OCI-LY1 (cell line): ENCODE results near the gene C11orf65.

Experiments
- H2AFZ ChIP-seq: fragments of 200-600 bp; sonication (generic), shearing (Covaris generic); 2 replicates; pipeline ENCODE4 v1.6.0; 2014; ENCODE audit warnings: antibody characterized with exemption, mild to moderate bottlenecking, low read length
- H3F3A ChIP-seq: fragments of 200-600 bp; sonication (generic), shearing (Covaris generic); 2 replicates; pipeline ENCODE4 v1.6.0; 2014; ENCODE audit warnings: mild to moderate bottlenecking, antibody characterized with exemption, low read length, moderate library complexity; ENCODE audit not compliant: insufficient read depth
- H3K27ac ChIP-seq: fragments of 200-600 bp; sonication (generic); 2 replicates; pipeline ENCODE4 v1.5.1; 2014; ENCODE audit warnings: low read length, mixed run types, mild to moderate bottlenecking, low read depth; ENCODE audit not compliant: poor library complexity, severe bottlenecking
- H3K27me3 ChIP-seq: fragments of 200-600 bp; sonication (generic); 2 replicates; pipeline ENCODE4 v1.6.0; 2014; ENCODE audit warnings: antibody characterized with exemption, mild to moderate bottlenecking, low read length, moderate library complexity; ENCODE audit not compliant: insufficient read depth
- H3K36me3 ChIP-seq: fragments of 200-600 bp; sonication (generic); 2 replicates; pipeline ENCODE4 v1.6.1; 2014; ENCODE audit warnings: mild to moderate bottlenecking, antibody characterized with exemption, low read length, moderate library complexity, mixed read lengths; ENCODE audit not compliant: insufficient read depth
- H3K4me1 ChIP-seq: fragments of 200-600 bp; sonication (generic); 2 replicates; pipeline ENCODE4 v1.5.1; 2014; ENCODE audit warnings: mild to moderate bottlenecking, low read length, moderate library complexity; ENCODE audit not compliant: insufficient read depth, severe bottlenecking
- H3K4me2 ChIP-seq: fragments of 200-600 bp; sonication (generic), shearing (Covaris generic); 2 replicates; pipeline ENCODE4 v1.6.1; 2014; ENCODE audit warnings: low read length
- H3K4me3 ChIP-seq: fragments of 200-600 bp; sonication (generic); 2 replicates; pipeline ENCODE4 v1.5.1; 2014; ENCODE audit warnings: low read length, low read depth, mild to moderate bottlenecking, mixed read lengths; ENCODE audit not compliant: poor library complexity, severe bottlenecking
- H3K79me2 ChIP-seq: fragments of 200-600 bp; shearing (Covaris generic); 2 replicates; pipeline ENCODE4 v1.6.1; 2016; ENCODE audit warnings: mixed run types, low read length, mixed read lengths; ENCODE audit not compliant: insufficient read depth
- H3K9ac ChIP-seq: fragments of 200-600 bp; sonication (generic), shearing (Covaris generic); 2 replicates; pipeline ENCODE4 v1.6.1; 2014; ENCODE audit warnings: mild to moderate bottlenecking, low read length, mixed read lengths
- H3K9me2 ChIP-seq: fragments of 200-600 bp; sonication (generic), shearing (Covaris generic); 2 replicates; pipeline ENCODE4 v1.6.1; 2014; ENCODE audit warnings: low read depth, mild to moderate bottlenecking, low read length, mixed read lengths
- H3K9me3 ChIP-seq: fragments of 200-600 bp; shearing (Covaris generic); 2 replicates; pipeline ENCODE4 v1.6.1; 2014; ENCODE audit warnings: low read length, mixed read lengths
- H4K20me1 ChIP-seq: fragments of 200-600 bp; sonication (generic), shearing (Covaris generic); 2 replicates; pipeline ENCODE4 v1.6.0; 2016; ENCODE audit warnings: mild to moderate bottlenecking, low read length; ENCODE audit not compliant: insufficient read depth
- CTCF ChIP-seq: fragments of 200-600 bp; sonication (generic), shearing (Covaris generic); IDR thresholded peaks from 2 replicates; pipeline ENCODE4 v1.5.1; 2017; ENCODE audit warnings: mild to moderate bottlenecking, antibody characterized with exemption, low read length, moderate library complexity, mixed read lengths
- EZH2 ChIP-seq: fragments of 200-600 bp; sonication (generic), shearing (Covaris generic); IDR thresholded peaks from 2 replicates; pipeline ENCODE4 v1.8.0; 2017; ENCODE audit warnings: borderline replicate concordance, mixed run types, mild to moderate bottlenecking, antibody characterized with exemption, low read length, moderate library complexity, mixed read lengths

C11orf65 gene

GRCh38 chr11:108340973-108341372, 126.4 kb downstream of the C11orf65 start:
- Histone ChIP-seq H3K4me3 (no peak overlapping the region), H4K20me1 (no peaks in the 10 kb centered on the region), H3K9ac (no peak overlapping the region), H3K79me2 (no peaks in the 10 kb centered on the region), H3K4me1 (no peaks in the 10 kb centered on the region), H3K36me3 (peaks cover 28% of the 10 kb centered on the region), H3K27ac (no peak overlapping the region), H3F3A (no peaks in the 10 kb centered on the region), H3K9me2 (no peaks in the 10 kb centered on the region), H2AFZ (no peak overlapping the region), H3K9me3 (no peaks in the 10 kb centered on the region), H3K27me3 (no peaks in the 10 kb centered on the region), H3K4me2 (no peak overlapping the region)
- TF ChIP-seq EZH2 (no peak), CTCF (no peak)

- Histone ChIP-seq H3K27ac (no peak overlapping the region), H3K4me3 (no peak overlapping the region), H3K79me2 (no peaks in the 10 kb centered on the region), H3K9me3 (no peaks in the 10 kb centered on the region), H3K9me2 (no peaks in the 10 kb centered on the region), H3F3A (no peaks in the 10 kb centered on the region), H3K4me1 (no peaks in the 10 kb centered on the region), H3K36me3 (peaks cover 40% of the 10 kb centered on the region), H2AFZ (no peak overlapping the region), H3K9ac (no peak overlapping the region), H4K20me1 (no peaks in the 10 kb centered on the region), H3K27me3 (no peaks in the 10 kb centered on the region), H3K4me2 (no peak overlapping the region)
- TF ChIP-seq EZH2 (no peak), CTCF (no peak)
Observed at GRCh38 chr11:108338750-108339149, 128.6 kb downstream of the C11orf65 start.

GRCh38 chr11:108333403-108333899, 133.9 kb downstream of the C11orf65 start:
- Histone ChIP-seq H3K4me1 (no peaks in the 10 kb centered on the region), H3K9me2 (no peaks in the 10 kb centered on the region), H4K20me1 (no peaks in the 10 kb centered on the region), H3K36me3 (peaks cover 90% of the 10 kb centered on the region), H2AFZ (no peak overlapping the region), H3K27me3 (no peaks in the 10 kb centered on the region), H3K4me3 (no peak overlapping the region), H3K9me3 (no peaks in the 10 kb centered on the region), H3K79me2 (no peaks in the 10 kb centered on the region), H3K4me2 (no peak overlapping the region), H3K27ac (no peak overlapping the region), H3K9ac (no peak overlapping the region), H3F3A (no peaks in the 10 kb centered on the region)
- TF ChIP-seq EZH2 (no peak), CTCF (no peak)
